Loucy (cell line): Measurements from ENCODE around the gene NUF2.

Experiments used
- CTCF ChIP-seq: fragments of 200-600 bp; sonication (generic); conservative IDR thresholded peaks from 2 replicates; pipeline ENCODE4 v1.5.1; 2014; ENCODE audit warnings: mild to moderate bottlenecking, antibody characterized with exemption, low read length
- EZH2phosphoT487 ChIP-seq: fragments of 200-600 bp; IDR thresholded peaks from 2 replicates; pipeline ENCODE4 v1.6.1; 2018; ENCODE audit warnings: antibody characterized with exemption, mild to moderate bottlenecking, moderate library complexity, borderline replicate concordance

DNA sequence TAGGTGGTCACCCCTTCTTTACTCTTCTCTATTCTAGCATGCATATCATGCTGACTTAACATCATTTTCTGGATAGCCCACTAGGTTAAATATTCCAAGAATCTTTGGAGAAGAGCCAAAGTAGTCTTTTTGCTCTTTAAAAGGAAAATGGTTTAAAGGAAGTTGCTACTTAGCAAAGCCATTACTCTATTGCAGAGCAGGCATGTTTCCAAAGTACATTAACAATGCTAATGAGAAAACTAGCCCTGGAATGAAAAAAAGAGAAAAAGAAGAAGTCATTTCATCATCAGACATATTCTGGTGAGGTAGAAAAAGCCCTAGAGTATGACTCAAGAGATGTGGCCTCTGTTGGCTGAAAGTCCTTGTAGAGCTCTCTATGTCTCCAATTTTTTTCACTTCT, 74.0 kb downstream of the NUF2 start:
- TF ChIP-seq CTCF (no peak), EZH2phosphoT487 (no peak)
